GM23338 (cell line): Measurements from ENCODE around the gene BAD. TPM values are rescaled to one million over a fixed set of nuclear protein-coding genes. Genes with fewer than 3 reads are reported as not detected.

Experiments used
- ATAC-seq: fragments of 200-7000 bp; cut with Tn5 transposase; 3 replicates; pipeline ENCODE4 v1.9.1; 2020
- DNase-seq: peaks from one replicate; pipeline ENCODE4 v3.0.0-alpha.2; 2015; ENCODE audit warnings: low spot score
- H2AFZ ChIP-seq: fragments of 200-600 bp; sonication (generic); 2 replicates; pipeline ENCODE4 v1.8.0; 2016; ENCODE audit warnings: antibody characterized with exemption, mild to moderate bottlenecking, moderate library complexity
- H3F3A ChIP-seq: fragments of 200-600 bp; sonication (generic); replicated peaks from 2 replicates; pipeline ENCODE4 v1.8.0; 2017; ENCODE audit warnings: antibody characterized with exemption, mixed run types, low read depth
- H3K27ac ChIP-seq: fragments of 200-600 bp; sonication (generic); 2 replicates; pipeline ENCODE4 v1.6.1; 2016; ENCODE audit warnings: low read depth
- H3K27me3 ChIP-seq: fragments of 200-600 bp; sonication (generic); 2 replicates; pipeline ENCODE4 v1.8.0; 2016; ENCODE audit warnings: mild to moderate bottlenecking, mixed run types, moderate library complexity; ENCODE audit not compliant: insufficient read depth
- H3K36me3 ChIP-seq: fragments of 200-600 bp; sonication (generic); 2 replicates; pipeline ENCODE4 v1.8.0; 2016; ENCODE audit warnings: mild to moderate bottlenecking; ENCODE audit not compliant: insufficient read depth
- H3K4me1 ChIP-seq: fragments of 200-600 bp; sonication (generic); 2 replicates; pipeline ENCODE4 v1.8.0; 2016; ENCODE audit warnings: mild to moderate bottlenecking, moderate library complexity; ENCODE audit not compliant: insufficient read depth
- H3K4me2 ChIP-seq: fragments of 200-600 bp; sonication (generic); 2 replicates; pipeline ENCODE4 v1.7.1; 2017; ENCODE audit warnings: mixed run types
- H3K4me3 ChIP-seq: fragments of 200-600 bp; sonication (generic); 2 replicates; pipeline ENCODE4 v1.6.1; 2016; ENCODE audit warnings: mixed run types
- H3K79me2 ChIP-seq: fragments of 200-600 bp; sonication (generic); replicated peaks from 2 replicates; pipeline ENCODE4 v1.8.0; 2017; ENCODE audit warnings: mild to moderate bottlenecking; ENCODE audit not compliant: insufficient read depth
- H3K9me2 ChIP-seq: fragments of 200-600 bp; sonication (generic); 2 replicates; pipeline ENCODE4 v1.8.0; 2017; ENCODE audit not compliant: insufficient read depth
- H4K20me1 ChIP-seq: fragments of 200-600 bp; sonication (generic); replicated peaks from 2 replicates; pipeline ENCODE4 v1.8.0; 2017; ENCODE audit warnings: mild to moderate bottlenecking; ENCODE audit not compliant: insufficient read depth
- H3K27ac Mint-ChIP-seq: 2 replicates; pipeline ENCODE4 v1.8.0; 2020; ENCODE audit warnings: inconsistent platforms, mild to moderate bottlenecking, moderate library complexity, mixed read lengths
- H3K27me3 Mint-ChIP-seq: 3 replicates; pipeline ENCODE4 v1.8.0; 2022; ENCODE audit warnings: low read depth, mild to moderate bottlenecking, moderate library complexity, mixed read lengths, inconsistent platforms; ENCODE audit not compliant: insufficient read depth, poor library complexity
- H3K36me3 Mint-ChIP-seq: 3 replicates; pipeline ENCODE4 v1.8.0; 2021; ENCODE audit warnings: low read depth, mild to moderate bottlenecking, inconsistent platforms, moderate library complexity, mixed read lengths
- H3K4me1 Mint-ChIP-seq: 3 replicates; pipeline ENCODE4 v1.8.0; 2020; ENCODE audit warnings: mild to moderate bottlenecking, inconsistent platforms, mixed read lengths
- H3K4me3 Mint-ChIP-seq: 3 replicates; pipeline ENCODE4 v1.8.0; 2021; ENCODE audit warnings: moderate library complexity, mild to moderate bottlenecking, inconsistent platforms, mixed read lengths
- H3K9me3 Mint-ChIP-seq: 3 replicates; pipeline ENCODE4 v1.8.0; 2020; ENCODE audit warnings: moderate library complexity, mild to moderate bottlenecking, inconsistent platforms, mixed read lengths
- CREB1 ChIP-seq: fragments of 250-450 bp; sonication (Bioruptor Pico); IDR thresholded peaks from 2 replicates; pipeline ENCODE4 v1.5.0; 2020; ENCODE audit warnings: low read depth, mild to moderate bottlenecking, moderate library complexity
- CTCF ChIP-seq, 2 experiments: fragments of 200-600 bp in 1 of 2; sonication (generic) in 1 of 2; conservative IDR thresholded peaks; 2 replicates each; pipeline versions ENCODE4 v1.5.1 to v1.6.1; 2016 to 2017; ENCODE audit warnings: antibody characterized with exemption in 2 of 2, low read depth in 2 of 2, mild to moderate bottlenecking in 2 of 2, moderate library complexity in 1 of 2
- EZH2phosphoT487 ChIP-seq: fragments of 200-600 bp; sonication (generic); IDR thresholded peaks from one replicate; pipeline ENCODE4 v1.8.1; 2018; ENCODE audit warnings: antibody characterized with exemption; ENCODE audit not compliant: unreplicated experiment
- JUNB ChIP-seq: IDR thresholded peaks from one replicate; pipeline ENCODE4 v1.6.1; 2016; ENCODE audit warnings: antibody characterized with exemption; ENCODE audit not compliant: unreplicated experiment
- NANOG ChIP-seq: IDR thresholded peaks from 2 replicates; pipeline ENCODE4 v1.6.1; 2016; ENCODE audit warnings: antibody characterized with exemption, borderline replicate concordance
- POLR2AphosphoS5 ChIP-seq: IDR thresholded peaks from 2 replicates; pipeline ENCODE4 v1.6.1; 2016; ENCODE audit warnings: antibody characterized with exemption, low read depth
- STAT1 ChIP-seq: IDR thresholded peaks from one replicate; pipeline ENCODE4 v1.6.1; 2016; ENCODE audit warnings: antibody characterized with exemption; ENCODE audit not compliant: unreplicated experiment
- ZNF114 ChIP-seq: fragments of 250-450 bp; sonication (Bioruptor Pico); IDR thresholded peaks from 2 replicates; pipeline ENCODE4 v1.5.0; 2020; ENCODE audit warnings: mild to moderate bottlenecking, moderate library complexity
- ZNF331 ChIP-seq: fragments of 250-450 bp; sonication (Bioruptor Pico); IDR thresholded peaks from 2 replicates; pipeline ENCODE4 v1.5.0; 2020; ENCODE audit warnings: low read depth, mild to moderate bottlenecking, moderate library complexity
- polyA plus RNA-seq: library from polyadenylated mRNA; unstranded; fragments of >200 nt; fragmentation: Nextera tagmentation; extraction: Ambion mirVana; gene quantifications from 2 replicates; pipeline ENCODE4 v1.2.1, GENCODE V29; 2016
- total RNA-seq: library from RNA; depleted of rRNA; stranded (reverse); fragments of >200 nt; shearing (Covaris generic); gene quantifications from 2 replicates; pipeline ENCODE4 v1.2.3, GENCODE V29; 2014
- TF ChIP-seq, protein P1 (sequence below): IDR thresholded peaks from 2 replicates; pipeline ENCODE4 v1.6.1; 2016; ENCODE audit warnings: antibody characterized with exemption
- TF ChIP-seq, protein P2 (sequence below): fragments of 250-450 bp; sonication (Bioruptor Pico); IDR thresholded peaks from 2 replicates; pipeline ENCODE4 v1.5.0; 2020; ENCODE audit warnings: mild to moderate bottlenecking, moderate library complexity
- TF ChIP-seq, protein P3 (sequence below): IDR thresholded peaks from one replicate; pipeline ENCODE4 v1.6.1; 2018; ENCODE audit warnings: antibody characterized with exemption; ENCODE audit not compliant: unreplicated experiment

Gene BAD
- total and polyA plus RNA-seq, 2 experiments from 2014 or later, result 46.3 to 46.4 TPM

DNA sequence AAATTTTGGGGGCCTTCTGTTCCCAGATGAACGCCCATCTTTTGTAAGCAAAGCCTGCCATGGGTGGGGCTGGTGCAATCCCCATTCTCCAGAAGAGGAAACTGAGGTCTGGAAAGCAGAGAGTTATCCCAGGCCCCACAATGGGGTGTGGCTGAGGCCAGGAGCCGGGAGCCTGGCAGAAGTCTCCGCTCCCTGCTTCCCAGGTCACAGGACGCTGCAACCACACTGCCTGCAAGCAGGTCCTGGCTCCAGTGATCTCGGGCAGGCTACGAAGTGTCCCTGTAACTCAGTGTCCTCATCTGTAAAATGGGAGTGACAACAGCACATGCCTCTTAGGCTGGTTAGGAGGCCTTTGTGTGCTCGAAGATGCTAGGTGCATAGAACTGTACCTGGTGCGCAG lies 31.4 kb downstream of the BAD start:
- ATAC-seq, result no peak
- H3K27ac ChIP-seq, result peak overlapping the region; percentile 59; the same call in 1 of the 2 replicates
- peak overlapping the region; percentile 98 for H3K4me2 ChIP-seq
- Mint-ChIP-seq H3K4me1 (peaks cover 35% of the 10 kb centered on the region), H3K27me3 (peaks cover 29% of the 10 kb centered on the region), H3K36me3 (peaks cover 20% of the 10 kb centered on the region), H3K9me3 (no peaks in the 10 kb centered on the region), H3K4me3 (peak overlapping the region; percentile 92), H3K27ac (no peak overlapping the region)
- H3K36me3 ChIP-seq, result 0 out of 2 replicates have a peak, but pooled peaks cover 5% of the 10 kb centered on the region
- peaks cover 28% of the 10 kb centered on the region for H3K4me1 ChIP-seq
- peaks cover 26% of the 10 kb centered on the region for H3F3A ChIP-seq
- H2AFZ ChIP-seq, result no peak overlapping the region
- no peaks in the 10 kb centered on the region for H3K9me2 ChIP-seq
- H3K27me3 ChIP-seq, result no peaks in the 10 kb centered on the region
- no peak for DNase-seq
- no peaks in the 10 kb centered on the region; the same call in none of the 2 replicates for H4K20me1 ChIP-seq
- H3K4me3 ChIP-seq, result peak overlapping the region; percentile 94
- TF ChIP-seq ZNF114 (CRISPR knock-in tag) (no peak), CTCF (conservative IDR thresholded peaks at IDR 0.05; ENCODE audit: low read depth in 2 of 2) (no peak), CREB1 (CRISPR knock-in tag) (no peak), POLR2AphosphoS5 (no peak), EZH2phosphoT487 (no peak), NANOG (no peak), STAT1 (no peak), JUNB (no peak), ZNF331 (CRISPR knock-in tag) (no peak)
- TF ChIP-seq, protein P1, sequence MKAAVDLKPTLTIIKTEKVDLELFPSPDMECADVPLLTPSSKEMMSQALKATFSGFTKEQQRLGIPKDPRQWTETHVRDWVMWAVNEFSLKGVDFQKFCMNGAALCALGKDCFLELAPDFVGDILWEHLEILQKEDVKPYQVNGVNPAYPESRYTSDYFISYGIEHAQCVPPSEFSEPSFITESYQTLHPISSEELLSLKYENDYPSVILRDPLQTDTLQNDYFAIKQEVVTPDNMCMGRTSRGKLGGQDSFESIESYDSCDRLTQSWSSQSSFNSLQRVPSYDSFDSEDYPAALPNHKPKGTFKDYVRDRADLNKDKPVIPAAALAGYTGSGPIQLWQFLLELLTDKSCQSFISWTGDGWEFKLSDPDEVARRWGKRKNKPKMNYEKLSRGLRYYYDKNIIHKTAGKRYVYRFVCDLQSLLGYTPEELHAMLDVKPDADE, result no peak
- TF ChIP-seq, protein P2, sequence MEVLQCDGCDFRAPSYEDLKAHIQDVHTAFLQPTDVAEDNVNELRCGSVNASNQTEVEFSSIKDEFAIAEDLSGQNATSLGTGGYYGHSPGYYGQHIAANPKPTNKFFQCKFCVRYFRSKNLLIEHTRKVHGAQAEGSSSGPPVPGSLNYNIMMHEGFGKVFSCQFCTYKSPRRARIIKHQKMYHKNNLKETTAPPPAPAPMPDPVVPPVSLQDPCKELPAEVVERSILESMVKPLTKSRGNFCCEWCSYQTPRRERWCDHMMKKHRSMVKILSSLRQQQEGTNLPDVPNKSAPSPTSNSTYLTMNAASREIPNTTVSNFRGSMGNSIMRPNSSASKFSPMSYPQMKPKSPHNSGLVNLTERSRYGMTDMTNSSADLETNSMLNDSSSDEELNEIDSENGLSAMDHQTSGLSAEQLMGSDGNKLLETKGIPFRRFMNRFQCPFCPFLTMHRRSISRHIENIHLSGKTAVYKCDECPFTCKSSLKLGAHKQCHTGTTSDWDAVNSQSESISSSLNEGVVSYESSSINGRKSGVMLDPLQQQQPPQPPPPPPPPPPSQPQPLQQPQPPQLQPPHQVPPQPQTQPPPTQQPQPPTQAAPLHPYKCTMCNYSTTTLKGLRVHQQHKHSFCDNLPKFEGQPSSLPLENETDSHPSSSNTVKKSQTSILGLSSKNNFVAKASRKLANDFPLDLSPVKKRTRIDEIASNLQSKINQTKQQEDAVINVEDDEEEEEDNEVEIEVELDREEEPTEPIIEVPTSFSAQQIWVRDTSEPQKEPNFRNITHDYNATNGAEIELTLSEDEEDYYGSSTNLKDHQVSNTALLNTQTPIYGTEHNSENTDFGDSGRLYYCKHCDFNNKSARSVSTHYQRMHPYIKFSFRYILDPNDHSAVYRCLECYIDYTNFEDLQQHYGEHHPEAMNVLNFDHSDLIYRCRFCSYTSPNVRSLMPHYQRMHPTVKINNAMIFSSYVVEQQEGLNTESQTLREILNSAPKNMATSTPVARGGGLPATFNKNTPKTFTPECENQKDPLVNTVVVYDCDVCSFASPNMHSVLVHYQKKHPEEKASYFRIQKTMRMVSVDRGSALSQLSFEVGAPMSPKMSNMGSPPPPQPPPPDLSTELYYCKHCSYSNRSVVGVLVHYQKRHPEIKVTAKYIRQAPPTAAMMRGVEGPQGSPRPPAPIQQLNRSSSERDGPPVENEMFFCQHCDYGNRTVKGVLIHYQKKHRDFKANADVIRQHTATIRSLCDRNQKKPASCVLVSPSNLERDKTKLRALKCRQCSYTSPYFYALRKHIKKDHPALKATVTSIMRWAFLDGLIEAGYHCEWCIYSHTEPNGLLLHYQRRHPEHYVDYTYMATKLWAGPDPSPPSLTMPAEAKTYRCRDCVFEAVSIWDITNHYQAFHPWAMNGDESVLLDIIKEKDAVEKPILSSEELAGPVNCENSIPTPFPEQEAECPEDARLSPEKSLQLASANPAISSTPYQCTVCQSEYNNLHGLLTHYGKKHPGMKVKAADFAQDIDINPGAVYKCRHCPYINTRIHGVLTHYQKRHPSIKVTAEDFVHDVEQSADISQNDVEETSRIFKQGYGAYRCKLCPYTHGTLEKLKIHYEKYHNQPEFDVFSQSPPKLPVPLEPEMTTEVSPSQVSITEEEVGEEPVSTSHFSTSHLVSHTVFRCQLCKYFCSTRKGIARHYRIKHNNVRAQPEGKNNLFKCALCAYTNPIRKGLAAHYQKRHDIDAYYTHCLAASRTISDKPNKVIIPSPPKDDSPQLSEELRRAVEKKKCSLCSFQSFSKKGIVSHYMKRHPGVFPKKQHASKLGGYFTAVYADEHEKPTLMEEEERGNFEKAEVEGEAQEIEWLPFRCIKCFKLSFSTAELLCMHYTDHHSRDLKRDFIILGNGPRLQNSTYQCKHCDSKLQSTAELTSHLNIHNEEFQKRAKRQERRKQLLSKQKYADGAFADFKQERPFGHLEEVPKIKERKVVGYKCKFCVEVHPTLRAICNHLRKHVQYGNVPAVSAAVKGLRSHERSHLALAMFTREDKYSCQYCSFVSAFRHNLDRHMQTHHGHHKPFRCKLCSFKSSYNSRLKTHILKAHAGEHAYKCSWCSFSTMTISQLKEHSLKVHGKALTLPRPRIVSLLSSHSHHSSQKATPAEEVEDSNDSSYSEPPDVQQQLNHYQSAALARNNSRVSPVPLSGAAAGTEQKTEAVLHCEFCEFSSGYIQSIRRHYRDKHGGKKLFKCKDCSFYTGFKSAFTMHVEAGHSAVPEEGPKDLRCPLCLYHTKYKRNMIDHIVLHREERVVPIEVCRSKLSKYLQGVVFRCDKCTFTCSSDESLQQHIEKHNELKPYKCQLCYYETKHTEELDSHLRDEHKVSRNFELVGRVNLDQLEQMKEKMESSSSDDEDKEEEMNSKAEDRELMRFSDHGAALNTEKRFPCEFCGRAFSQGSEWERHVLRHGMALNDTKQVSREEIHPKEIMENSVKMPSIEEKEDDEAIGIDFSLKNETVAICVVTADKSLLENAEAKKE, result no peak
- TF ChIP-seq, protein P3, sequence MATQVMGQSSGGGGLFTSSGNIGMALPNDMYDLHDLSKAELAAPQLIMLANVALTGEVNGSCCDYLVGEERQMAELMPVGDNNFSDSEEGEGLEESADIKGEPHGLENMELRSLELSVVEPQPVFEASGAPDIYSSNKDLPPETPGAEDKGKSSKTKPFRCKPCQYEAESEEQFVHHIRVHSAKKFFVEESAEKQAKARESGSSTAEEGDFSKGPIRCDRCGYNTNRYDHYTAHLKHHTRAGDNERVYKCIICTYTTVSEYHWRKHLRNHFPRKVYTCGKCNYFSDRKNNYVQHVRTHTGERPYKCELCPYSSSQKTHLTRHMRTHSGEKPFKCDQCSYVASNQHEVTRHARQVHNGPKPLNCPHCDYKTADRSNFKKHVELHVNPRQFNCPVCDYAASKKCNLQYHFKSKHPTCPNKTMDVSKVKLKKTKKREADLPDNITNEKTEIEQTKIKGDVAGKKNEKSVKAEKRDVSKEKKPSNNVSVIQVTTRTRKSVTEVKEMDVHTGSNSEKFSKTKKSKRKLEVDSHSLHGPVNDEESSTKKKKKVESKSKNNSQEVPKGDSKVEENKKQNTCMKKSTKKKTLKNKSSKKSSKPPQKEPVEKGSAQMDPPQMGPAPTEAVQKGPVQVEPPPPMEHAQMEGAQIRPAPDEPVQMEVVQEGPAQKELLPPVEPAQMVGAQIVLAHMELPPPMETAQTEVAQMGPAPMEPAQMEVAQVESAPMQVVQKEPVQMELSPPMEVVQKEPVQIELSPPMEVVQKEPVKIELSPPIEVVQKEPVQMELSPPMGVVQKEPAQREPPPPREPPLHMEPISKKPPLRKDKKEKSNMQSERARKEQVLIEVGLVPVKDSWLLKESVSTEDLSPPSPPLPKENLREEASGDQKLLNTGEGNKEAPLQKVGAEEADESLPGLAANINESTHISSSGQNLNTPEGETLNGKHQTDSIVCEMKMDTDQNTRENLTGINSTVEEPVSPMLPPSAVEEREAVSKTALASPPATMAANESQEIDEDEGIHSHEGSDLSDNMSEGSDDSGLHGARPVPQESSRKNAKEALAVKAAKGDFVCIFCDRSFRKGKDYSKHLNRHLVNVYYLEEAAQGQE, result no peak
- peaks cover 19% of the 10 kb centered on the region for H3K79me2 ChIP-seq
